HG02852 (cell line): ENCODE measurements around the gene ADCY10.
"Not testable (repeated sequence)": the region's sequence is repeated elsewhere in the genome, so short reads cannot be mapped to it uniquely, and the experiment has no call there.

ENCODE experiments used
- ATAC-seq: cut with Tn5 transposase; IDR thresholded peaks from one replicate; pipeline ENCODE4 v1.9.1; 2021; ENCODE audit warnings: mild to moderate bottlenecking, moderate library complexity; ENCODE audit not compliant: unreplicated experiment

Gene ADCY10

DNA sequence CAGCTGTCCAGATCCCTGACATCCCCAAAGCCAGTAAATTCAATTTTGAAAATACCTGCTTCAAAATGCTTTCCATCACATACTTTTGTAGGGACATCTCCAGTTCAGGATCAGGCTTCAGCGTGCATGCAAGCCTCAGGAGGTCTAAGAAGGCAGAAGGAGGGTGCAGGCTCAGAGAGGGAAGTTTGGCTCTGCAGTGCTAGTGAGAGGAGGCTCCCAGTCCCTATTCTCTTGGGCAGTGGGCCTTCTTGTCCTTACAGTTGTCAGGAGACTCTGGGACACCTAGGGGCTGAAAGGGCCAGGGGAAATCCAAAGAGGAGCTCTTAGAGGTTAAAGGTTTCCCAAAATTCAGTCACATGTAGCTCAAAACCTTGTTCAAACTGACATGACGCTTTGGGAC, 20.1 kb downstream of the ADCY10 start:
- ATAC-seq: no peak

DNA sequence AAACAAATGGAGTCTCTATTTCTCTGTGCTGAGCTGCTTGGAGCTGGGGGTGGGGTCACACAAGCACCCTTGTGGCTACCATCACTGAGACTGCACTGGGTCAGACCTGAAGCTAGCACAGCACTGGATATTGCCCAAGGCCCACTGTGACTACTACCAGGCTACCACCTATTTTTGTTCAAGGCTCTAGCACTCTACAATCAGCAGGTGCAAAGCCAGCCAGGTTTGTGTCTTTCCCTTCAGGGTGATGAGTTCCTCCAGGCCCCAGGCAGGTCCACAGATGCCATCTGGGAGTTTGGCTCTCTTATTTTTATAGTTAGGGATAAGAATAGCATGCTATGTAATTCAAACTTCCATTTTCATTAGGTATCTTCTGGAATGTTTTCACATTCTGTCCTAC, 23.5 kb downstream of the ADCY10 start:
- no peak for ATAC-seq

DNA sequence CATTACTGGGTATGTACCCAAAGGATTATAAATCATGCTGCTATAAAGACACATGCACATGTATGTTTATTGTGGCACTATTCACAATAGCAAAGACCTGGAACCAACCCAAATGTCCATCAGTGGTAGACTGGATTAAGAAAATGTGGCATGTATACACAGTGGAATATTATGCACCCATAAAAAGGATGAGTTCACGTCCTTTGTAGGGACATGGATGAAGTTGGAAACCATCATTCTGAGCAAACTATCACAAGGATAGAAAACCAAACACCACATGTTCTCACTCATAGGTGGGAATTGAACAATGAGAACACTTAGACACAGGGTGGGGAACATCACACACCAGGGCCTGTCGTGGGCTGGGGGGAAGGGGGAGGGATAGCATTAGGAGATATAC, 26.7 kb downstream of the ADCY10 start:
- not testable (repeated sequence) for ATAC-seq

DNA sequence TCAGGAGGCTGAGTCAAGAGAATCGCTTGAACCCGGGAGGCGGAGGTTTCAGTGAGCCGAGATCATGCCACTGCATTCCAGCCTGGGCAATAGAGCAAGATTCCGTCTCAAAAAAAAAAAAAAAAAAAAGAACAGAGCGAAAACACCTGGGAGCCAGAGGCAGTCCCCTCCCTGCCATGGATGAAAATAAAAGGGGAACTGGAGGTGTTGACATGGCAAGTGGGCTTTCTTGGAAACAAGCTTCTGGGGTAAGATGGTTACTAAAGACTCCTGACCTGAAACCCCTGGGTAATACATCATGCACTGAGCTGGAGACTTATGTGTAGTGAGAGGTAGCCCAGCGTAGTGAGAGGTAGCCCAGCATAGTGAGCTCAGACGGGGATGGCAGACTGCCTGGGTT, 31.6 kb downstream of the ADCY10 start:
- no peak for ATAC-seq

DNA sequence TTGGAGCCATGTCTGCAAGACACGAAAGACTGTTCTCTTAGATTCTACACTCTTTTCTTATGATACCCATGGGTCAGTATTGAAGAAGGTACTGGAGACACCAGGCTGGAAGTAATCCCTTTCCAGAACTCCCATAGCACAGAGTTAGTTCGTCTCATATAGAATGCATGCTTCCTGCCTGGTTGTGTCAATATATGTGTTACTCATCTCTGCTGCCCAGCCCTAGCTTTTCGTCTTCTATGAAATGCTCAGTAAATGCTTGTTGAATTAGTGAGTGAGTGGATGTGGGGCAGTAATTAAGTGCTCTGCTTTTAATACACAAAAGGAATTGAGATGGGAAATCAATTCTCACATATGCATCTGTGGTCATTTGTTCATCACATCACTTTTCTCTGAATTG, 32.1 kb downstream of the ADCY10 start:
- no peak for ATAC-seq

DNA sequence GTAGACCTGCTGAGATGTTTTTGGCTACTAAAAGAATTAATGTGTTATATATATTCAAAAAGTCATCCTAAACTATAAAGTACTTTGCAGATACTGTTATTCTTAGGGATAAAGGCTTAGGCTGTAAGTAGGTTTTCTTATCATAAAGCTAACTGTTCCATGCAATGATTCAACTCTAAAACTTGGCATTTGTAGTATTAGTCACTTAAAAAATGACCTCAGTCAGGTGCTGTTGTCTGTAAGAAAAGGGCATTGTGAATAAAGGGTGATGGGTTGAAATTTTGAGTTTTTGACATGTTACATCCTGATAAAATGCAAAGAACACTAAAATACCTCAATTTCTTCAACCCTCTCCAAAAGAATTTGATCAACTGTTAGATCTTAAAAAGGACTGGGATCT, 32.9 kb downstream of the ADCY10 start:
- no peak for ATAC-seq

DNA sequence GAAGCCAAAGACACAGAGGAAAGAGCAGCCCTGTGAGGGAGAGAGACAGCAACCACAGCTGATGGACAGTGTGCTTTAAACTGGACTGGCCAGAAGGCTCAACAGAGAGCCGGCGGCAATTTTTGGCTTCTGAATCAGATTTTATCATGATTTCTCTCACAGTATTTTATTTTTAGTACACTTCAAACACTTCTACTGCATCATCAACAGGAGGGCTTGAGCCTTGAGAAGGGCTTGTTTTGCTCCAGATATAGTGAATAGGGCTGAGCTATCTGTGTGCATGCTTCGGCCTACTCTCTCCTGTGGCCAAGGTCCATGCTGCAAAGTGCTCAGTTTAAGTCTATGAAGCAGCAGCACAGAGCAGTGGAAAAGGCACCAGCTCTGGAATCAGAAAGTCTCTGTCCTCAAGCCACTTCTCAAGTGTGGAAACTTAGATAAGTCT, 33.3 kb downstream of the ADCY10 start:
- no peak for ATAC-seq

DNA sequence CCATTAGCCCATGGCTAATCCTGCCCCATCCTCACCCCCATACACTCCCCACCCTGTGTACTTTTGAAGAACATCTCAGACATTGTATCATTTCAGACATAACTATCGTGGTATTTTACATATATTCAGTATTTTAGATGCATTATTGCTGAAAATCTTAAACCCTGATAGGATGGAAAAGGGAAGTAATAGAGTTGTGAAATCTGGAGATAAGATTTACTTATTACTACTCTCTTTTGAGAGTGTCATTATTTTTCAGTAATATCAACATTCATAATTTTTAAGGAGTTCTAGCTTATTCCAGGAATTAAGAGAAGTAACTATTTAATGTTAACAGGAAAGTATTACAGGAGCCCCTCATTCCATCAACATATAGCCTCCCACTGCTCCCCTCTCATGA, 34.4 kb downstream of the ADCY10 start:
- no peak for ATAC-seq

DNA sequence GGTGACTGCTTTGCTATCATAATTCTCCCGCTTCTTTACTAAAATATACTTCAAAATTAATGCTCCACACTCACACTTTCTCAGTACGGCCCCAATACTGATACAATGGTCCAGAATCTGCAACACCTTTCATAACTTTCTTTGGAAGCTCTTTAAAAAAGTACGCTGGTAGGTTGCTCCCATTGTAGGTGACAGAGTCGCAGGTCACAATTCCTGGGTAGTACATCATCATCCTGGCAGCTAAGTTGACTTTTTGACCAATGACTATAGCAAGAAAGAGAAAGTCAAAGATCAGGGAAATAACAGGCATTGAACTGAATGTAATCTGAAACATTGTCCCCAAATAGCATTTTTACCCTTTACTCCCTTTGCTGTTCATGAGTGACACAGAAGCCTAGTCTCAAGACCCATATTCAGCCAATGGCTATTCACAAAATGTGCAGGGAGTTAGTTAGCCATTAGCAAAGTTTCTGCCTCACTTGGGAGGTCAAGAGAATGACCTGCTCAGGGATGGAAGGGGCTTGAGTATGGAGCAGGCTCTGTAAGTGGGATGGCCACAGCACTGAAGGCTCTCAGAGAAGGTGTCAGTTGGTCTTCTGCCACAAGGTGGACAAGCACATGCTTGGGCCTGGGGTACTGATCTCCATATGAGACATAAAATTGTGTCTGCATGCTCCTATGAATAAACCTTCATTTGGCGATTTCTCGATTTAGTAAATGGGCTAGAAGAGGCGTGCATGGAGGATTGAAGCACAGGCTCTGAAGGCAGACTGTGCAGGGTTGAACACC, 35.4 kb downstream of the ADCY10 start:
- no peak for ATAC-seq

DNA sequence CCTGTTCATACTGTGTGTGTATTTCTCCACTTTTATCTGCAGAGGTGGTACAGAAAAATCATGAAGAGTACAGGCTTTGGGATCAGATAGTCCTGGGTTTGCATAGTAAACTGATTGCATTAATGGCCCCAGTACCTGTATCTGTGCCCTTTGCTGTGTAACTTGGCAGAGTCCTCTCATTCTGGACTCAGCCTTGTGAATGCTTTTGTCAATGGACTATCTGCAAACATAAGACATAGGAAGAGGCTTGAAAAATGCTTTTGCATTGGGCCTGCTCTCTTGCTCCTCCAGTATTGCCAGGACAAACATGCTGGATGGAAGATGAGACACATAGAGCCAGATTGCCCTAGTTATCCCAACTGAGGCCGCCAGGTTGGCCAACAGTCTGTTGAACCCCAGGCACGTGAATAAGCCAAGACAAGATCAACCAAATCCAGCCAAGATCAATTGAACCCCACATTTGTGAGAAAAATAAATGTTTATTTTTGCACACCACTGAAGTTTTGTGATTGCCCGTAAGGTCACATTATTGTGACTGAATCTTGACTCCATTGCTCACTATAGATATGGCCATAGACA, 37.2 kb downstream of the ADCY10 start:
- no peak for ATAC-seq

DNA sequence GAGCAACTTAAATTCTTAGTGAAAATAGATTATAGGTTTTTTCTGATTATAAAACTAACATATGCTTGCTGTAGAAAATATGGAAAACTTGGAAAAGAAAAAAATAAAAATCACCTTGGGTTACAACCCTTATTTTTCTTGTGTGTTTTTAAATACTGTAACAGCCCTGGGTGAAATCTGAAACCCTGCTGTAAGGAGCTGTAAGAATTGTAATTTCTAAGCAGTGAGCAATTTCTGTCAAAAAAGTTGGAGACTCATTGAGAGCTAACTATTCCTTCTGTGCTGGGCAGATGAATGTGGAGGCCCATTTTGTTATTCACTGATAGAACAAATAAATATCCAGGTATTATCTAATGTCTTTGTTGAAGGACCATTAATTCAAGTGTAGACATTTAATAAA, 42.6 kb downstream of the ADCY10 start:
- ATAC-seq: no peak

DNA sequence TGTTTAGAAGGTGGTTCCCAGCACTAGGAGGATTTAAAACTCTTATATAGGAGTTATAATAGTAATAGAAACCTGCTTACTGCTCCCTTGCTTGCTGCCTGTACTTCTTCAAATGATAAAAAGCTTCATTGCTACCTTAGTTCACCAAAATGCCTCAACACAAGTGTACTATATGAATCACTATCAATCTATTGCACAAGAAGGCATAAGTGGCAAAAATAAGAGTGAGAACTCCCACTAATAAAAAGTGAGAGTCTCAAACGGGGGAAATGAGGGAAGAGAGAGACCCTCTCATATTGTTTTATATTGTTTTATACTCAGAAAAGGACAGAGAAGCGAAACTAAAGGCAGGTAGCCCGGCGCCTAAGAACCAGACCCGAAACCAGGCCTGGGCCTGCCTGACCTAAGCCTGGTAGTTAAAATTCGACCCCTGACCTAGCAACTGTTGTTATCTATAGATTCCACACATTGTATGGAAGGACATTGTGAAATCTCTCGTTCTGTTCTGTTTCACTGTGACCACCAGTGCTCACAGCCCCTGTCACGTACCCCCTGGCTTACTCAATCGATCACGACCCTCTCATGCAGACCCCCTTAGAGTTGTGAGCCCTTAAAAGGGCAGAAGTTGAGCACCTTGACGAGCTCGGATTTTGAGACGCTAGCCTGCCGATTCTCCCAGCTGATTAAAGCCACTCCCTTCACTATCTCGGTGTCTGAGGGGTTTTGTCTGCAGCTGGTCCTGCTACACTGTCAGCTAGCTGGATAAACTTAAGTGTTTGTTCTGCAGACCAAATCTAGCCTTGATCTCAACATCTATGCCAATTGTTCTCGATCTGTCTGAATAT, 44.6 kb downstream of the ADCY10 start:
- ATAC-seq: not testable (repeated sequence)

DNA sequence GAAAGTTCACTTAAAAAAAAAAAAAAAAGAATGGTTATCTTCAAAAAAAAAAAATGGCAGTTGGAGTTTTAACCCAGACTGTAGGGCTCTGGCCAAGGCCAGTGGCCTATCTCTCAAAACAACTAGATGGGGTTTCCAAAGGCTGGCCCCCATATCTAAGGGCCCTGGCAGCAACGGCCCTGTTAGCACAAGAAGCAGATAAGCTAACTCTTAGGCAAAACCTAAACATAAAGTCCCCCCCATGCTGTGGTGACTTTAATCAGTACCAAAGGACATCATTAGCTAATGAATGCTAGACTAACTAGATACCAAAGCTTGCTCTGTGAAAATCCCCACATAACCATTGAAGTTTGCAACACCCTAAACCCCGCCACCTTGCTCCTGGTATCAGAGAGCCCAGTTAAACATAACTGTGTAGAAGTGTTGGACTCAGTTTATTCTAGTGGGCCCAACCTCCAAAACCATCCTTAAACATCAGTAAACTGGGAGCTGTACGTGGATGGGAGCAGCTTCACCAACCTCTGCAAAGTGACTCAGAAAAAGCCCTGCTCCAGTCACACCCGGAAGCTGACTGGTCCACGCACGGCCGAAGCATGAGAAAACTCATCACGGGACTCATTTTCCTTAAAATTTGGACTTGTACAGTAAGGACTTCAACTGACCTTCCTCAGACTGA, 47.1 kb downstream of the ADCY10 start:
- ATAC-seq: not testable (repeated sequence)

DNA sequence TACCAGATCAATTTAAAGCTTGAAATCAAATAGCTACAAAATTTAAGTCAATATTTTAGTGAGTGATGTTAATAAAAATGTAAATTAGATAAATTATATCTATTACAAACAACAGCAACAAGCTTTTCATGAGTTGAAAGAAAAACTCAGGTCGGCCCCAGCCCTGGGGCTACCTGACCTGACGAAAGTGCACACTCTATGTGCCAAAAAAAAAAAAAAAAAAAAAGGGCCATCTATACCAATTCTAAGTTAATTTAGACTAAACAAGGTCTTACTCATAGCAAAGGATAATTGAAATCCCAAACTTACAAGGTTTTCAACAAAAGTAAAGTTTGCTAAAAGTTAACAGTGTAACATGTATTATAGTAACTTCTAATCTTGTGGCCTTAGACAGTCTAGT, 47.6 kb downstream of the ADCY10 start:
- not testable (repeated sequence) for ATAC-seq

DNA sequence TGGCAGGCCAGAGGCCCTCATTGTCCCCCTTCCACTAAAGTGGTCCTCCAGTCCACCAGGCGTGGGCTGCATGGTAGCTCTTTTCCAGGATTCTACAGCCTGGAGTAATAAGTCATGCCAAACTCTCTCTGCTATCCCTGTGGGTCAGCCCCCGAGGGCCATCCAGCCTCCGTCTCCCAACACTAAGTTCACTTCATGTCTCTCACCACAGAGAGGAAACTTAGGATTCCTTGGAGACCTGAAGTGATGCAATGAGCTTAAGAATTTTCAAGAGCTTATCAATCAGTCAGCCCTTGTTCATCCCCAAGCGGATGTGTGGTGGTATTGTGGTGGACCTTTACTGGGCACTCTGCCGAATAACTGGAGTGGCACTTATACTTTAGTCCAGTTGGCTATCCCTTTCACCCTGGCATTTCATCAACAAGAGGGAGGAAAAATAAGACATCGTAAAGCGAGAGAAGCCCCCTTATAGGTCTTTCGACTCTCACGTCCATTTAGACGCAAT, 48.1 kb downstream of the ADCY10 start:
- not testable (repeated sequence) for ATAC-seq

DNA sequence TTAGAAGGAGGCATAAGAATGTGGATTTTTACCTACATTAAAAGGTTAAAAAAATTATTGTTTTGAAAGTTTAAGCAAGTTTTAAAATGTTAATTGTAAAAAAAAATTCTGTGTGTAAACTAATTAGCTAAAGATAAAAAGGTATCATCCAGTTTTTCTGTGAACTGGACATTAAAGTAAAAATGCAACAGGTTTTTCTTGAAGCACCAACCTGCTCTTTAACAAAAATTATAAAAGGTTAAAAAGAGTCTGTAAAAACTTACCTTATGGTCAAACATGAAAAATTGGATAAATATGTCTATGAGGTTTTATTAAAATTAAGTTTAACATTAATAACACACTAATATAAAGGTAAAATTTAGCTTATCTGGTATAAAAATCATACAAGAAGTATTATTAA, 48.7 kb downstream of the ADCY10 start:
- ATAC-seq: not testable (repeated sequence)

DNA sequence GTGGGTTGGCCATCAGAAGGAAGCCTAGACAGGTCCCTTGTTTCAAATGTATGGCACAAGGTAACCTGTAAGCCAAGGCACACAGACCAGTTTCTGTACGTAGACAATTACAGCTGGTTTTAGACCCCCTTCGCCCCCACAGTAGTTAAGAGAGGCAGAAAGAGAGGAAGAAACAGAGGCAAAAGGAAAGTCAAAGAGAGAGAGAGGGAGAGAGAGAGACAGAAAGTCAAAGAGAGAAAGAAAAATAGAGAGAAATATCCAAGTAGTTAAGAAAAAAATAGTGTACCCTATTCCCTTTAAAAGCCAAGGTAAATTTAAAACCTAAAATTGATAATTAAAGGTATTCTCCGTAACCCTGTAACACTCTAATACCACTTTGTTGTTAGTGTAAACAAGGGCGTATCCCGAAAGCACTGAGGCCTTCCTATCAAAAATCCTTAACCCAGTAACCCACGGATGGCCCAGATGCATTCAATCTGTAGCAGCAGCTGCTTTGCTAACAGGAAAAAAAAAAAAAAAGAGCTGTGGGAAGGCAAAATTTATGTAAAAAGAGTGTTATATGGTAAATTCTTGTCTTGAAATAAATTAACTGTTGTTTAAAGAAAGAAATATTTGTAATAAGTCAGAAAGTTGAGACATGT, 49.4 kb downstream of the ADCY10 start:
- no peak for ATAC-seq

DNA sequence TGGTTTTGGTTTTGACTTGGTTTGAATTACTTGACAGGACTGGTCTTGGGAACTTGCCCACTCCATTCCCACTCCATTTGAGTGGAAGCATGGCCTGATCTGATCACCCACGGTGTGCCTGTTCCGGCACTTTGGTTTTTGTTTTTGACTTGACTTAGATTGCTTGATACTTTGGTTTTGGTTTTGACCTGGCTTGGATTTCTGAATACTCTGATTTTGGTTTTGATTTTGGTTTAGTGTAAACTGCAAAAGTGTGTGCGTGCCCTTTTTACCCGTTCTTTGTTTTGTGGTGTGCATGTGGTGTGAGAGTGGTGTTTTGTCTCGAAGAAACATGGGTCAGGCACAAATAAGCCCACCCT, 50.0 kb downstream of the ADCY10 start:
- ATAC-seq: no peak

DNA sequence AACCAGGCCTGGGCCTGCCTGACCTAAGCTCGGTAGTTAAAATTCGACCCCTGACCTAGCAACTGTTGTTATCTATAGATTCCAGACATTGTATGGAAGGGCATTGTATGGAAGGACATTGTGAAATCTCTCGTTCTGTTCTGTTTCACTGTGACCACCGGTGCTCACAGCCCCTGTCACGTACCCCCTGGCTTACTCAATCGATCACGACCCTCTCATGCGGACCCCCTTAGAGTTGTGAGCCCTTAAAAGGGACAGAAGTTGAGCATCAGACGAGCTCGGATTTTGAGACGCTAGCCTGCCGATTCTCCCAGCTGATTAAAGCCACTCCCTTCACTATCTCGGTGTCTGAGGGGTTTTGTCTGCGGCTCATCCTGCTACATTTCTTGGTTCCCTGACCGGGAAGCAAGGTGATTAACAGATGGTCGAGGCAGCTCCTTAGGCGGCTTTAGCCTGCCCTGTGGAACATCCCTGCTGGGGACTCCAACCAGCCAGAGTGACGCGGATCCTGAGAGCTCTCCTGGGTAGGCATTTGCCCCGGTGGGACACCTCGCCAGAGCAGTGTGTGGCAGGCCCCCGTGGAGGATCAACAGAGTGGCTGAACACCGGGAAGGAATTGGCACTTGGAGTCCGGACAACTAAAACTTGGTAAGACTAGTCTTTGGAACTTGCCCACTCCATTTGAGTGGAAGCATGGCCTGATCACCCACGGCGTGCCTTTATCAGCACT, 50.6 kb downstream of the ADCY10 start:
- ATAC-seq: not testable (repeated sequence)
